IMR-90 (cell line): ENCODE results near the gene CYYR1. TPM values are rescaled to one million over a fixed set of nuclear protein-coding genes. Genes with fewer than 3 reads are reported as not detected.

Experiments used
- ATAC-seq: fragments of 200-7000 bp; cut with Tn5 transposase; 2 replicates; pipeline ENCODE4 v1.9.1; 2020; ENCODE audit warnings: low read depth, mild to moderate bottlenecking, moderate library complexity
- BruUV-seq: library from RNA; stranded (reverse); fragments of 400-500 nt; replicated peaks from 2 replicates; lab custom pipeline; 2021; lab: Mats Ljungman, UMichigan
- CTCF ChIA-PET: fragments of 300-600 bp; formaldehyde crosslinking; extraction: SDS; loops from one replicate; lab custom pipeline; 2021; ENCODE audit warnings: antibody characterized with exemption; lab: Yijun Ruan, JAX
- POLR2A ChIA-PET: fragments of 300-600 bp; sonication (Branson Sonifier 250); formaldehyde crosslinking; loops from one replicate; lab custom pipeline; 2022; ENCODE audit warnings: antibody characterized with exemption; ENCODE audit not compliant: unreplicated experiment; lab: Charles Lee
- DNase-seq: peaks from one replicate; pipeline ENCODE4 v3.0.0; 2013
- H2AFZ ChIP-seq: replicated peaks from 2 replicates; pipeline ENCODE3; 2013; ENCODE audit warnings: low read length, mild to moderate bottlenecking; ENCODE audit not compliant: poor library complexity
- H2AK5ac ChIP-seq: 2 replicates; pipeline ENCODE4 v1.6.1; 2013; ENCODE audit warnings: low read depth, low read length, inconsistent platforms
- H2AK9ac ChIP-seq: replicated peaks from 2 replicates; pipeline ENCODE3; 2013; ENCODE audit warnings: mild to moderate bottlenecking, low read depth, low read length, moderate library complexity; ENCODE audit not compliant: poor library complexity
- H2BK120ac ChIP-seq: 2 replicates; pipeline ENCODE4 v1.6.1; 2013; ENCODE audit warnings: low read depth, low read length, inconsistent platforms
- H2BK15ac ChIP-seq: 3 replicates; pipeline ENCODE4 v1.6.1; 2013; ENCODE audit warnings: low read depth, low read length, inconsistent platforms
- H2BK20ac ChIP-seq: 2 replicates; pipeline ENCODE4 v1.6.1; 2013; ENCODE audit warnings: low read depth, mild to moderate bottlenecking, inconsistent platforms, low read length, moderate library complexity
- H2BK5ac ChIP-seq: 2 replicates; pipeline ENCODE4 v1.6.1; 2013; ENCODE audit warnings: mild to moderate bottlenecking, low read depth, low read length, inconsistent platforms; ENCODE audit not compliant: poor library complexity, severe bottlenecking
- H3K14ac ChIP-seq: replicated peaks from 2 replicates; pipeline ENCODE4 v1.6.1; 2013; ENCODE audit warnings: low read depth, low read length, inconsistent platforms
- H3K18ac ChIP-seq: 2 replicates; pipeline ENCODE4 v1.6.1; 2013; ENCODE audit warnings: low read depth, low read length, control low read depth
- H3K23ac ChIP-seq: 2 replicates; pipeline ENCODE4 v1.6.1; 2013; ENCODE audit warnings: low read depth, low read length, inconsistent platforms
- H3K27ac ChIP-seq: 2 replicates; pipeline ENCODE4 v1.5.1; 2013; ENCODE audit warnings: mild to moderate bottlenecking, control low read depth, low read length; ENCODE audit not compliant: insufficient read depth
- H3K27me3 ChIP-seq: 2 replicates; pipeline ENCODE4 v1.6.1; 2013; ENCODE audit warnings: low read length; ENCODE audit not compliant: control insufficient read depth, insufficient read depth
- H3K36me3 ChIP-seq: 2 replicates; pipeline ENCODE4 v1.6.1; 2013; ENCODE audit warnings: low read length, mixed read lengths; ENCODE audit not compliant: control insufficient read depth, insufficient read depth
- H3K4ac ChIP-seq: 2 replicates; pipeline ENCODE4 v1.6.1; 2013; ENCODE audit warnings: low read depth, low read length, inconsistent platforms
- H3K4me1 ChIP-seq: 2 replicates; pipeline ENCODE4 v1.6.1; 2013; ENCODE audit warnings: low read length, mixed read lengths; ENCODE audit not compliant: control insufficient read depth, insufficient read depth
- H3K4me2 ChIP-seq: 2 replicates; pipeline ENCODE4 v1.6.1; 2013; ENCODE audit warnings: low read depth, mild to moderate bottlenecking, control low read depth, low read length, moderate library complexity
- H3K4me3 ChIP-seq: 2 replicates; pipeline ENCODE4 v1.5.1; 2013; ENCODE audit warnings: low read depth, mild to moderate bottlenecking, control low read depth, low read length, moderate library complexity; ENCODE audit not compliant: insufficient read depth
- H3K56ac ChIP-seq: 2 replicates; pipeline ENCODE4 v1.6.1; 2013; ENCODE audit warnings: low read length, inconsistent platforms; ENCODE audit not compliant: insufficient read depth; ENCODE audit errors: extremely low read depth
- H3K79me1 ChIP-seq, 2 experiments: 2 replicates each; pipeline ENCODE4 v1.6.1; 2013; ENCODE audit warnings: low read length in 2 of 2, inconsistent platforms in 1 of 2, low read depth in 1 of 2
- H3K9ac ChIP-seq: 2 replicates; pipeline ENCODE4 v1.6.1; 2013; ENCODE audit warnings: low read depth, low read length, control low read depth
- H3K9me1 ChIP-seq: 2 replicates; pipeline ENCODE4 v1.6.1; 2013; ENCODE audit warnings: low read length, inconsistent platforms; ENCODE audit not compliant: insufficient read depth
- H3K9me3 ChIP-seq: 2 replicates; pipeline ENCODE4 v1.6.1; 2013; ENCODE audit warnings: low read length; ENCODE audit not compliant: control insufficient read depth, insufficient read depth
- H4K20me1 ChIP-seq: 2 replicates; pipeline ENCODE4 v1.6.1; 2013; ENCODE audit warnings: low read length, inconsistent platforms; ENCODE audit not compliant: insufficient read depth
- H4K5ac ChIP-seq: 2 replicates; pipeline ENCODE4 v1.6.1; 2013; ENCODE audit warnings: mild to moderate bottlenecking, low read depth, low read length, control low read depth
- H4K8ac ChIP-seq, 2 experiments: 2 replicates each; pipeline ENCODE4 v1.6.1; 2013; ENCODE audit warnings: low read depth in 2 of 2, low read length in 2 of 2, control low read depth in 1 of 2, inconsistent platforms in 1 of 2
- H4K91ac ChIP-seq: 2 replicates; pipeline ENCODE4 v1.6.1; 2013; ENCODE audit warnings: low read depth, low read length, inconsistent platforms; ENCODE audit not compliant: insufficient read depth
- CEBPB ChIP-seq: IDR thresholded peaks from 2 replicates; pipeline ENCODE4 v1.6.1; 2012; ENCODE audit warnings: low read depth, low read length, improper control_type of control experiment
- FOS ChIP-seq: fragments of 150-350 bp; IDR thresholded peaks from 2 replicates; pipeline ENCODE4 v1.6.1; 2016; ENCODE audit warnings: low read depth, low read length
- MAFK ChIP-seq: IDR thresholded peaks from 2 replicates; pipeline ENCODE4 v1.6.1; 2012; ENCODE audit warnings: low read depth, low read length, improper control_type of control experiment
- MAZ ChIP-seq: IDR thresholded peaks from 2 replicates; pipeline ENCODE4 v1.6.1; 2012; ENCODE audit warnings: low read depth, mild to moderate bottlenecking, low read length, improper control_type of control experiment, moderate library complexity, borderline replicate concordance
- RCOR1 ChIP-seq: IDR thresholded peaks from 2 replicates; pipeline ENCODE4 v1.6.1; 2012; ENCODE audit warnings: mild to moderate bottlenecking, low read length, improper control_type of control experiment; ENCODE audit not compliant: insufficient replicate concordance
- WGBS, 2 experiments: methylation state at CpG; one replicate each; pipeline versions ENCODE4 v1.1.5 to v1.1.7; 2013; ENCODE audit warnings: missing lambda C conversion rate in 2 of 2; ENCODE audit not compliant: insufficient read length in 1 of 2; ENCODE audit errors: extremely low coverage in 2 of 2; 5-methylcytosine and 5-hydroxymethylcytosine counted together
- dilution Hi-C: fragments of 300-500 bp; cut with HindIII; formaldehyde crosslinking; loops from one replicate; pipeline ENCODE4 v1.14.3; 2018; ENCODE audit warnings: low sequenced_read_pairs; ENCODE audit not compliant: unreplicated experiment
- in situ Hi-C: fragments of 300-500 bp; cut with MboI; formaldehyde crosslinking; loops from 3 replicates; pipeline ENCODE4 v1.14.3; 2019; ENCODE audit warnings: low sequenced_read_pairs, inconsistent platforms, mixed read lengths
- intact Hi-C: fragments of 100-400 bp; cut with micrococcal nuclease; formaldehyde crosslinking; loops from 2 replicates; pipeline ENCODE4 v1.10.0; 2022
- polyA plus RNA-seq, 3 experiments: library from polyadenylated mRNA; depleted of rRNA; stranded (reverse); fragments of >200 nt; gene quantifications; 2 replicates each; pipeline ENCODE4 v1.2.3, GENCODE V29; 2012; ENCODE audit warnings: low replicate concordance in 1 of 3
- total RNA-seq: library from RNA; depleted of rRNA; stranded (reverse); fragments of >200 nt; gene quantifications from 2 replicates; pipeline ENCODE4 v1.2.3, GENCODE V29; 2012
- TF ChIP-seq, protein P1 (sequence below): conservative IDR thresholded peaks from 2 replicates; pipeline ENCODE4 v1.5.1; 2012; ENCODE audit warnings: mild to moderate bottlenecking, low read depth, low read length, improper control_type of control experiment
- TF ChIP-seq, protein P2 (sequence below): fragments of 150-350 bp; IDR thresholded peaks from 2 replicates; pipeline ENCODE4 v1.6.1; 2017; ENCODE audit warnings: mild to moderate bottlenecking, antibody characterized with exemption, low read length, low read depth

CYYR1 gene
- total and polyA plus RNA-seq, 2 of the 4 experiments (the other 2 are of a cell fraction) = not detected

DNA sequence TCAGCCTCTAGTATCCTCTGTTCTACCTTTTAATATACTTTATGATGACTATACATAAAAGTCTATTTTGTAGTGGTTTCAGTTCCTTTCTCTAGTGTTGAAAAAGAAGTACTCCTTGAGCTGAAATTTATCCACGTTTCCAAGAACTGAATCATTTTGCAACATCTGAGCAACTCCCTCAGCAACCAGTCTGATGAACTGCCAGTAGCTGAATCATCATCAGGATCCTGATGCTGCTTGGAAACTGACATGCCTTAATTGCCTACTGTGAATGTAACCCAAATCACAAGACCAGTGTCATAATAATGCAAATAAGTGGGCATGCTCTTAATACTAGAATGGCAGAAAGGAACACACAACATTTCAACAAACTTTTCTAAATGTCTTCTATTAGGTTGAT lies 103.3 kb downstream of the CYYR1 start:
- ATAC-seq = peak; percentile 17; the same call in 1 of the 2 replicates
- Histone ChIP-seq H2BK15ac (no peak overlapping the region), H3K56ac (no peak overlapping the region), H2AK5ac (no peak overlapping the region), H3K27me3 (no peaks in the 10 kb centered on the region), H3K4me1 (no peaks in the 10 kb centered on the region), H4K91ac (no peak overlapping the region), H3K36me3 (no peaks in the 10 kb centered on the region), H2AFZ (no peak overlapping the region), H4K5ac (no peak overlapping the region), H2AK9ac (no peak overlapping the region), H2BK120ac (no peak overlapping the region), H3K4me3 (no peak overlapping the region), H2BK5ac (no peak overlapping the region), H3K9me1 (no peaks in the 10 kb centered on the region), H3K27ac (no peak overlapping the region), H4K20me1 (no peaks in the 10 kb centered on the region), H3K79me1 (no peaks in the 10 kb centered on the region), H3K4me2 (no peak overlapping the region), H3K4ac (no peak overlapping the region), H3K14ac (no peak overlapping the region), H3K23ac (no peak overlapping the region), H4K8ac (no peak overlapping the region), H2BK20ac (no peak overlapping the region), H3K9me3 (no peaks in the 10 kb centered on the region), H3K9ac (no peak overlapping the region), H3K18ac (no peak overlapping the region)
- ChIA-PET CTCF (no interaction called here), POLR2A (no interaction called here)
- TF ChIP-seq, protein P1, sequence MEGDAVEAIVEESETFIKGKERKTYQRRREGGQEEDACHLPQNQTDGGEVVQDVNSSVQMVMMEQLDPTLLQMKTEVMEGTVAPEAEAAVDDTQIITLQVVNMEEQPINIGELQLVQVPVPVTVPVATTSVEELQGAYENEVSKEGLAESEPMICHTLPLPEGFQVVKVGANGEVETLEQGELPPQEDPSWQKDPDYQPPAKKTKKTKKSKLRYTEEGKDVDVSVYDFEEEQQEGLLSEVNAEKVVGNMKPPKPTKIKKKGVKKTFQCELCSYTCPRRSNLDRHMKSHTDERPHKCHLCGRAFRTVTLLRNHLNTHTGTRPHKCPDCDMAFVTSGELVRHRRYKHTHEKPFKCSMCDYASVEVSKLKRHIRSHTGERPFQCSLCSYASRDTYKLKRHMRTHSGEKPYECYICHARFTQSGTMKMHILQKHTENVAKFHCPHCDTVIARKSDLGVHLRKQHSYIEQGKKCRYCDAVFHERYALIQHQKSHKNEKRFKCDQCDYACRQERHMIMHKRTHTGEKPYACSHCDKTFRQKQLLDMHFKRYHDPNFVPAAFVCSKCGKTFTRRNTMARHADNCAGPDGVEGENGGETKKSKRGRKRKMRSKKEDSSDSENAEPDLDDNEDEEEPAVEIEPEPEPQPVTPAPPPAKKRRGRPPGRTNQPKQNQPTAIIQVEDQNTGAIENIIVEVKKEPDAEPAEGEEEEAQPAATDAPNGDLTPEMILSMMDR = no peak
- TF ChIP-seq FOS (no peak), CEBPB (0 out of 2 replicates have a peak, but pooled peaks have one; percentile 3), RCOR1 (no peak), MAZ (no peak), MAFK (no peak)
- TF ChIP-seq, protein P2, sequence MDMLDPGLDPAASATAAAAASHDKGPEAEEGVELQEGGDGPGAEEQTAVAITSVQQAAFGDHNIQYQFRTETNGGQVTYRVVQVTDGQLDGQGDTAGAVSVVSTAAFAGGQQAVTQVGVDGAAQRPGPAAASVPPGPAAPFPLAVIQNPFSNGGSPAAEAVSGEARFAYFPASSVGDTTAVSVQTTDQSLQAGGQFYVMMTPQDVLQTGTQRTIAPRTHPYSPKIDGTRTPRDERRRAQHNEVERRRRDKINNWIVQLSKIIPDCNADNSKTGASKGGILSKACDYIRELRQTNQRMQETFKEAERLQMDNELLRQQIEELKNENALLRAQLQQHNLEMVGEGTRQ = no peak
- WGBS, 2 experiments = no CpG with 5 or more reads among the region's 1 CpG
- BruUV-seq = no TSS peak
- intact Hi-C loops (no loop called here), in situ Hi-C loops (no loop called here), dilution Hi-C loops (no loop called here)
- peak; percentile 50 for DNase-seq
